Body of pancreas (tissue), 4 donors: ENCODE data around the gene SLX4IP. TPM values are rescaled to one million over a fixed set of nuclear protein-coding genes. Genes with fewer than 3 reads are reported as not detected.

Source experiments
- ATAC-seq: fragments of 150-250 bp; one replicate; pipeline ENCODE4 v1.9.1; 2016
- DNase-seq, 4 donors: peaks; one replicate each; pipeline ENCODE4 v3.0.0-alpha.2; 2019
- H3K27ac ChIP-seq, 4 donors: fragments of 200-600 bp; sonication (generic); 1 replicate in 3 of 4; 2 replicates in 1 of 4; pipeline versions ENCODE4 v1.5.1 to v1.6.1; 2016 to 2019; ENCODE audit warnings: mild to moderate bottlenecking in 1 of 4, mixed read lengths in 1 of 4, moderate library complexity in 1 of 4
- H3K27me3 ChIP-seq, 2 donors: fragments of 200-600 bp; sonication (generic); one replicate each; pipeline ENCODE4 v1.6.0; 2016; ENCODE audit warnings: mild to moderate bottlenecking in 1 of 2
- H3K36me3 ChIP-seq, 2 donors: fragments of 200-600 bp; sonication (generic); replicated peaks in 1 of 2; 2 replicates each; pipeline ENCODE4 v1.5.1; 2016; ENCODE audit warnings: low read depth in 2 of 2; ENCODE audit not compliant: insufficient read depth in 1 of 2
- H3K4me1 ChIP-seq: fragments of 200-600 bp; sonication (generic); one replicate; pipeline ENCODE4 v1.6.0; 2016
- H3K4me3 ChIP-seq, 2 donors: fragments of 200-600 bp; sonication (generic); 1 replicate in 1 of 2; 2 replicates in 1 of 2; pipeline ENCODE4 v1.5.1; 2016 to 2019
- H3K9me3 ChIP-seq, 3 donors: fragments of 200-600 bp; sonication (generic); 1 replicate in 2 of 3; 2 replicates in 1 of 3; pipeline ENCODE4 v1.5.1; 2016
- POLR2A ChIP-seq, 3 donors: fragments of 450-650 bp; IDR thresholded peaks; one replicate each; pipeline ENCODE4 v1.6.1; 2016; ENCODE audit warnings: antibody characterized with exemption in 3 of 3, mild to moderate bottlenecking in 2 of 3
- WGBS, 2 donors: methylation state at CpG; one replicate each; pipeline ENCODE4 v1.1.5; 2017; 5-methylcytosine and 5-hydroxymethylcytosine counted together
- intact Hi-C: fragments of 100-400 bp; cut with DNase I; formaldehyde crosslinking; loops from one replicate; pipeline ENCODE4 v1.15.1; 2023
- total RNA-seq, 2 donors: library from RNA; depleted of rRNA; stranded (reverse); fragments of >200 nt; gene quantifications; one replicate each; pipeline ENCODE4 v1.1.0, GENCODE V29; 2016
- TF ChIP-seq, protein P1 (sequence below), 7 experiments: fragments of 450-650 bp in 4 of 7; fragments of 200-600 bp in 3 of 7; sonication (generic) in 3 of 7; IDR thresholded peaks; one replicate each; pipeline ENCODE4 v1.5.1; 2016 to 2019; ENCODE audit warnings: antibody characterized with exemption in 7 of 7

The SLX4IP gene
- total RNA-seq, 2 donors from 2014 or later, result 4.3 to 4.7 TPM

DNA sequence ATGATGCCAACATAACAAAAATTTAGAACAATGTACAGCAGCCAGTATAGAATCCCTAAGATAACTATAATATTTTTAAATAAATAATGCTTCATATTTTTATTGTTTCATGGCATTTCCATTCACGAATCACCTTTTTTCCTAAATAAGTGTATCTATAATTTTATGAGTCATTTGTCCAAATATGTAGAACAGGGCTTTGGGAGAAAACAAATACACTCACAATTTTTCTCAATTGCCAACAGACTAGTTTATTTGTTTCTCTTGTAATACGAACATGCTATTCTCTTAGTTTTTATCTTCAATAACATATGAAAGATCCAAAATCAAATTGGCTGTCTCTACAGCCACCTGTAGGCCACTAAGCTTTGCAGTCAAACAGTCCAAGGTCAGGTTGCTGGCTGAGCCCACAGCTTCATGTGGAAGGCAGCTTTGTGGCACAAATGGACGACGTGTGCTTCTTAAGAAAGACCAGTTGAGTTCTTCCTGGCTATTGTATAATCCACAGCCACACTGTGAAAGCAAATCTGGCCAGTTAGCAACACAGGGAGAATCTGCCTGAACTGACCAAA is 30.1 kb upstream of the SLX4IP start:
- no peaks in the 10 kb centered on the region for H3K27me3 ChIP-seq
- 37 to 39% methylated on average over 4 of the region's 4 CpGs for WGBS, 2 donors
- peaks cover 6% of the 10 kb centered on the region for H3K4me1 ChIP-seq
- H3K27ac ChIP-seq, result peak overlapping the region in 1 of 4 donors; percentile 25
- intact Hi-C loops, result no loop called here
- peaks cover 0 to 6% of the 10 kb centered on the region in 2 donors for H3K36me3 ChIP-seq
- peak in 3 of 4 donors; percentile 20 to 63 (median 36) for DNase-seq
- H3K4me3 ChIP-seq, result no peak overlapping the region
- no peak for ATAC-seq
- H3K9me3 ChIP-seq, result no peaks in the 10 kb centered on the region
- TF ChIP-seq, protein P1, sequence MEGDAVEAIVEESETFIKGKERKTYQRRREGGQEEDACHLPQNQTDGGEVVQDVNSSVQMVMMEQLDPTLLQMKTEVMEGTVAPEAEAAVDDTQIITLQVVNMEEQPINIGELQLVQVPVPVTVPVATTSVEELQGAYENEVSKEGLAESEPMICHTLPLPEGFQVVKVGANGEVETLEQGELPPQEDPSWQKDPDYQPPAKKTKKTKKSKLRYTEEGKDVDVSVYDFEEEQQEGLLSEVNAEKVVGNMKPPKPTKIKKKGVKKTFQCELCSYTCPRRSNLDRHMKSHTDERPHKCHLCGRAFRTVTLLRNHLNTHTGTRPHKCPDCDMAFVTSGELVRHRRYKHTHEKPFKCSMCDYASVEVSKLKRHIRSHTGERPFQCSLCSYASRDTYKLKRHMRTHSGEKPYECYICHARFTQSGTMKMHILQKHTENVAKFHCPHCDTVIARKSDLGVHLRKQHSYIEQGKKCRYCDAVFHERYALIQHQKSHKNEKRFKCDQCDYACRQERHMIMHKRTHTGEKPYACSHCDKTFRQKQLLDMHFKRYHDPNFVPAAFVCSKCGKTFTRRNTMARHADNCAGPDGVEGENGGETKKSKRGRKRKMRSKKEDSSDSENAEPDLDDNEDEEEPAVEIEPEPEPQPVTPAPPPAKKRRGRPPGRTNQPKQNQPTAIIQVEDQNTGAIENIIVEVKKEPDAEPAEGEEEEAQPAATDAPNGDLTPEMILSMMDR (IDR thresholded peaks at IDR 0.05), result peak in 3 of 7 experiments; percentile 19 to 36 (median 31)
- no peak for TF ChIP-seq POLR2A (IDR thresholded peaks at IDR 0.05)

DNA sequence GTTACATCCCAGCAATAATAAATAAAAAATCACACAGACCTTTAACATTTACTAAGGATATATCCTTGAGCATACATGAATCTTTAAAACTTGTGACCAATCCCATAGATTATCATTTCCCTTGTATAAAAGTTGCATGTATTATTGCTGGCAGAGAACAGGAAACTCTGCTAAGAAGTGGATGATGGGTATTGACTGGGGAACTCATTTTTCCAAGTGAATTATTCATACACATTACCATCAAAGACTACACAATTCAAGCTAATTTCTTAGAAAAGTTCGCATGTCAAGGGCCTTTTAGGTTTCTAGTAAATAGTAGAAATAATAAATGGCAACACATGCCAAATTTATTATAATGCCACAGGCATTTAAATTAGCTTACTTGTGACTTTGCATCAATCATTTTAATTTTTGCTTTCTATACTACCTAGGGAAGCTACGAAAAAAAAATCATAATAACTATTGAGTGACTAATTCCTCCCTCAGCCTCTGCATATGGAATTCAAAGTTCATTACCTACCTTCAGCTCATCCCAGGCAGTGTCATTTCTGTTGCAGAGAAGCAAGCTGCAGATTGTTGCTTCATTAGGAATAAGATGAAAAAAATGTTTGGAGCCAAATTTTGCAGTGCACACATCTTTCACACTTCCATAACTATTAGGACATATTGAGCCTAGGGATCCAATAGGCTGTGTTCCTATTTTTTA is 26.8 kb upstream of the SLX4IP start:
- Histone ChIP-seq H3K9me3 (no peaks in the 10 kb centered on the region), H3K27ac (no peak overlapping the region), H3K36me3 (peaks cover 0 to 7% of the 10 kb centered on the region in 2 donors), H3K27me3 (no peaks in the 10 kb centered on the region), H3K4me3 (no peak overlapping the region), H3K4me1 (peaks cover 6% of the 10 kb centered on the region)
- DNase-seq (no peak), ATAC-seq (no peak)
- TF ChIP-seq POLR2A (IDR thresholded peaks at IDR 0.05), result no peak
- TF ChIP-seq, protein P1 (IDR thresholded peaks at IDR 0.05), result no peak
- 90 to 94% methylated on average over 2 of the region's 2 CpGs for WGBS, 2 donors
- intact Hi-C loops, result no loop called here

DNA sequence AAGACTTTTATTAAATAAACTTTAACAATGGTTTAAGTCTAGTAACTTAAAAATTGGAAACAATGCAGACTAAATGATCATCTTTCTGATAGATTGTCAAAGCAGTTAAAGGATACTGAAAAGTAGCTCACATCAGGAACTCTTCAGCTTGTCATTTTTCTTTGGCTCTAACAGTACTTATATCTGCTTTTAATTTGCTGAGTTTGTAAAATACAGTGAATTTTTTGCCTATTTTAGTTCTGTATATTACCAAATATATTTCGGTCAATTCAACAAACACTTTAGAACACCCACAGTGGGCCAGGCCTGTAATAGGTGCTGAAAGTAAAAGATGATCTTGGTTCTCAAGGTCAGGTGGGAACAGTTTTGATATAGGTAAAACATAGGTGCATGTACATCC is 23.4 kb upstream of the SLX4IP start:
- DNase-seq, result no peak
- TF ChIP-seq, protein P1 (IDR thresholded peaks at IDR 0.05), result no peak
- TF ChIP-seq POLR2A (IDR thresholded peaks at IDR 0.05), result no peak
- H3K4me1 ChIP-seq, result no peaks in the 10 kb centered on the region
- peaks cover 0 to 2% of the 10 kb centered on the region in 2 donors for H3K36me3 ChIP-seq
- intact Hi-C loops, result no loop called here
- WGBS, 2 donors, result 87 to 96% methylated on average over 1 of the region's 1 CpG
- no peak for ATAC-seq
- no peak overlapping the region for H3K27ac ChIP-seq
- H3K9me3 ChIP-seq, result no peaks in the 10 kb centered on the region
- H3K4me3 ChIP-seq, result no peak overlapping the region
- no peaks in the 10 kb centered on the region for H3K27me3 ChIP-seq

DNA sequence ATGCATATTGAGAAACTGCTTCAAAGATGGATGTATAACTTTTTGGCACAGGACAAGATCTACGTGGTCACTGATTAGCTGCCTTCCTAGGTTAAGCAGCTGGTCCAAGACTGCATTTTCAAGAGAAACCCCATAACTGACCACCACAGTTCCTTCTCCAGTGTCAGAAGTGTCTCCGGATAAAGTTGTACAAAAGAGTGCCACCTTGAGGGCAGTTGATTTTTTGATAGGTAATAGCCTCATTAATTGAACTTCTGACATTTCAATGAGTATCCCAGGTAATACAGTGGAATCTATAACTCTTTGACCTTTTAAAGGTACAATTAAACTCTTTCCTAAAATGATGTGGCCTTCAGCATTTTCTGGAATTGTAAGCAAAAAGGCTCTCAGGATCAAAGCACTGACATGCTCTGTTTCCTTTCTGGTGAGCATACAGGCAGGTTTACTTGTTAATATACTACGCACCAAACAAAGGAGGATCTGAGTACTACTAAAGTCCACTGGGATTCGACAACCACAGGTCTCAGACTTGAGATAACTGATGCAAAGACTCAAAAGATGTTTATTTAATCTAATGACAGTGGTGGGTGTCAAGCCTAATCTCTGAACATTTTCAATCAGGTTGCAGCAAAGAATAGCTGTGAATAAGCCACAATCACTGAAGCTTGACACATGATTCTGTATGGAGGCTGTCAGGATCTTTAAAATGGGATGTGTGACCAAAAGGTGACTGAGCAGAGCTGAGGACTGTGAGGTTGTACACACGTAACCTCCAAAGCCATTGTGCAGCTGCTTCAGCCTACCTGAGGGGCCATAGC is 22.3 kb upstream of the SLX4IP start:
- no peak overlapping the region for H3K27ac ChIP-seq
- H3K9me3 ChIP-seq, result no peaks in the 10 kb centered on the region
- DNase-seq, result no peak
- no peaks in the 10 kb centered on the region for H3K27me3 ChIP-seq
- intact Hi-C loops, result no loop called here
- no peaks in the 10 kb centered on the region for H3K4me1 ChIP-seq
- no peak overlapping the region for H3K4me3 ChIP-seq
- 75 to 76% methylated on average over 5 of the region's 5 CpGs for WGBS, 2 donors
- H3K36me3 ChIP-seq, result peaks cover 0 to 2% of the 10 kb centered on the region in 2 donors
- no peak for ATAC-seq
- TF ChIP-seq POLR2A (IDR thresholded peaks at IDR 0.05), result no peak
- TF ChIP-seq, protein P1 (IDR thresholded peaks at IDR 0.05), result no peak
